Thyroid gland (tissue), 4 donors: Measurements from ENCODE around the gene AAK1.

Experiments
- POLR2A ChIP-seq, 2 donors: fragments of 450-650 bp; IDR thresholded peaks; one replicate each; pipeline ENCODE4 v1.6.1; 2017; ENCODE audit warnings: antibody characterized with exemption in 2 of 2, mild to moderate bottlenecking in 2 of 2, moderate library complexity in 1 of 2
- TF ChIP-seq, protein P1 (sequence below), 6 experiments: fragments of 200-600 bp in 3 of 6; fragments of 450-650 bp in 3 of 6; sonication (generic) in 3 of 6; IDR thresholded peaks; one replicate each; pipeline ENCODE4 v1.5.1; 2016 to 2019; ENCODE audit warnings: antibody characterized with exemption in 6 of 6, mild to moderate bottlenecking in 2 of 6, inconsistent platforms in 1 of 6, moderate library complexity in 1 of 6

DNA sequence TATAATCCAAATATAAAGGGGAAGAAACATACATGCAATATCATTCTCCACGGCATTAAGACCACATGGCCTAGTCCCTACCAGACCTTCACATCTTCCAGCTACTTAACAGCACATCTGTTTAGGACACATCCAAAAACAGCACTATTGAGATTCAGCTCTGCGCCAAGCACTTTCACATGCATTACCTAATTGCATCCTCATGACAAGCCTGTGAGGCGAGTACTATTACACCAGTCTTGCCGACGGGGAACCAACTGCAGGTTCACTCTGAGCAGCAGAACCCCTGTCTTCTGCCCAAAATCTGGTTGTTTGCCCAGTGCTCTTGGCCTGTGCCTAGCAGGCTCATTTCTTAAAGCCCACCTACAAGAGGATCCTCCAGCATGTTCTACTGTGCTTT, 66.7 kb downstream of the AAK1 start:
- no peak for TF ChIP-seq POLR2A (IDR thresholded peaks at IDR 0.05)
- TF ChIP-seq, protein P1, sequence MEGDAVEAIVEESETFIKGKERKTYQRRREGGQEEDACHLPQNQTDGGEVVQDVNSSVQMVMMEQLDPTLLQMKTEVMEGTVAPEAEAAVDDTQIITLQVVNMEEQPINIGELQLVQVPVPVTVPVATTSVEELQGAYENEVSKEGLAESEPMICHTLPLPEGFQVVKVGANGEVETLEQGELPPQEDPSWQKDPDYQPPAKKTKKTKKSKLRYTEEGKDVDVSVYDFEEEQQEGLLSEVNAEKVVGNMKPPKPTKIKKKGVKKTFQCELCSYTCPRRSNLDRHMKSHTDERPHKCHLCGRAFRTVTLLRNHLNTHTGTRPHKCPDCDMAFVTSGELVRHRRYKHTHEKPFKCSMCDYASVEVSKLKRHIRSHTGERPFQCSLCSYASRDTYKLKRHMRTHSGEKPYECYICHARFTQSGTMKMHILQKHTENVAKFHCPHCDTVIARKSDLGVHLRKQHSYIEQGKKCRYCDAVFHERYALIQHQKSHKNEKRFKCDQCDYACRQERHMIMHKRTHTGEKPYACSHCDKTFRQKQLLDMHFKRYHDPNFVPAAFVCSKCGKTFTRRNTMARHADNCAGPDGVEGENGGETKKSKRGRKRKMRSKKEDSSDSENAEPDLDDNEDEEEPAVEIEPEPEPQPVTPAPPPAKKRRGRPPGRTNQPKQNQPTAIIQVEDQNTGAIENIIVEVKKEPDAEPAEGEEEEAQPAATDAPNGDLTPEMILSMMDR (IDR thresholded peaks at IDR 0.05), result no peak
